ENCODE measurements around the gene DIAPH3.
"Not testable (repeated sequence)": the region's sequence is repeated elsewhere in the genome, so short reads cannot be mapped to it uniquely, and the experiment has no call there.

The DIAPH3 gene, protein sequence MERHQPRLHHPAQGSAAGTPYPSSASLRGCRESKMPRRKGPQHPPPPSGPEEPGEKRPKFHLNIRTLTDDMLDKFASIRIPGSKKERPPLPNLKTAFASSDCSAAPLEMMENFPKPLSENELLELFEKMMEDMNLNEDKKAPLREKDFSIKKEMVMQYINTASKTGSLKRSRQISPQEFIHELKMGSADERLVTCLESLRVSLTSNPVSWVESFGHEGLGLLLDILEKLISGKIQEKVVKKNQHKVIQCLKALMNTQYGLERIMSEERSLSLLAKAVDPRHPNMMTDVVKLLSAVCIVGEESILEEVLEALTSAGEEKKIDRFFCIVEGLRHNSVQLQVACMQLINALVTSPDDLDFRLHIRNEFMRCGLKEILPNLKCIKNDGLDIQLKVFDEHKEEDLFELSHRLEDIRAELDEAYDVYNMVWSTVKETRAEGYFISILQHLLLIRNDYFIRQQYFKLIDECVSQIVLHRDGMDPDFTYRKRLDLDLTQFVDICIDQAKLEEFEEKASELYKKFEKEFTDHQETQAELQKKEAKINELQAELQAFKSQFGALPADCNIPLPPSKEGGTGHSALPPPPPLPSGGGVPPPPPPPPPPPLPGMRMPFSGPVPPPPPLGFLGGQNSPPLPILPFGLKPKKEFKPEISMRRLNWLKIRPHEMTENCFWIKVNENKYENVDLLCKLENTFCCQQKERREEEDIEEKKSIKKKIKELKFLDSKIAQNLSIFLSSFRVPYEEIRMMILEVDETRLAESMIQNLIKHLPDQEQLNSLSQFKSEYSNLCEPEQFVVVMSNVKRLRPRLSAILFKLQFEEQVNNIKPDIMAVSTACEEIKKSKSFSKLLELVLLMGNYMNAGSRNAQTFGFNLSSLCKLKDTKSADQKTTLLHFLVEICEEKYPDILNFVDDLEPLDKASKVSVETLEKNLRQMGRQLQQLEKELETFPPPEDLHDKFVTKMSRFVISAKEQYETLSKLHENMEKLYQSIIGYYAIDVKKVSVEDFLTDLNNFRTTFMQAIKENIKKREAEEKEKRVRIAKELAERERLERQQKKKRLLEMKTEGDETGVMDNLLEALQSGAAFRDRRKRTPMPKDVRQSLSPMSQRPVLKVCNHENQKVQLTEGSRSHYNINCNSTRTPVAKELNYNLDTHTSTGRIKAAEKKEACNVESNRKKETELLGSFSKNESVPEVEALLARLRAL

GRCh38 chr13:60163478-60164233 lies at the start of gene DIAPH3:
Gene DIAPH3 (minus strand): TSS chr13:60163928. CDS start chr13:60163766, 162 bp downstream.
- DNase-seq (ENCODE audit: insufficient read length, low spot score), result peak; percentile 95
- no peak for FAIRE-seq
- TF ChIP-seq, protein P1, sequence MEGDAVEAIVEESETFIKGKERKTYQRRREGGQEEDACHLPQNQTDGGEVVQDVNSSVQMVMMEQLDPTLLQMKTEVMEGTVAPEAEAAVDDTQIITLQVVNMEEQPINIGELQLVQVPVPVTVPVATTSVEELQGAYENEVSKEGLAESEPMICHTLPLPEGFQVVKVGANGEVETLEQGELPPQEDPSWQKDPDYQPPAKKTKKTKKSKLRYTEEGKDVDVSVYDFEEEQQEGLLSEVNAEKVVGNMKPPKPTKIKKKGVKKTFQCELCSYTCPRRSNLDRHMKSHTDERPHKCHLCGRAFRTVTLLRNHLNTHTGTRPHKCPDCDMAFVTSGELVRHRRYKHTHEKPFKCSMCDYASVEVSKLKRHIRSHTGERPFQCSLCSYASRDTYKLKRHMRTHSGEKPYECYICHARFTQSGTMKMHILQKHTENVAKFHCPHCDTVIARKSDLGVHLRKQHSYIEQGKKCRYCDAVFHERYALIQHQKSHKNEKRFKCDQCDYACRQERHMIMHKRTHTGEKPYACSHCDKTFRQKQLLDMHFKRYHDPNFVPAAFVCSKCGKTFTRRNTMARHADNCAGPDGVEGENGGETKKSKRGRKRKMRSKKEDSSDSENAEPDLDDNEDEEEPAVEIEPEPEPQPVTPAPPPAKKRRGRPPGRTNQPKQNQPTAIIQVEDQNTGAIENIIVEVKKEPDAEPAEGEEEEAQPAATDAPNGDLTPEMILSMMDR (IDR thresholded peaks at IDR 0.05; ENCODE audit: insufficient read depth, missing control alignments), result no peak

DNA sequence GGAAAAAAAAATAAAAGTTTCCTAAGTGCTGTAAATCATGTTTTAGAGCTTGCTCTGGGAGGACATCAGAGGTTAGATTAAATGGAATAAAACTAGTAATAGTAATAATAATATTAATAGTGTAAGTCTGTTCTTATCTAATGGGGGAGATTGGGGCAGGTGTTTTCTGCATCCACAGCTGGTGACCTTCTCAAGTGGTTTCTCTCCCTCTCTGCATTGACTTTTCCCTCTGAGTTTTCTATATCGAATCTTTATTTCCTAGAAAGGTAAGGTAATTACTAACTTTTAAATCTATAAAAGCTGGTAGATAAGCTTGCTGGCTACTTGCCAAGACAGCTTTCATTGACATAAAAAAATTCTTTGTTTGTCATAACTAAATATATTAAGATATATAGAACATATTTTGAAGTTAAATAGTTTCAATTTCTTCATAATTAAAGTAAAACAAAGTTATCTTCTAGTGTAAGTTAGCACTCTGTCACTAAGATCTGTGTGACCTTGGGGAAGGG lies 49.6 kb upstream of the DIAPH3 start:
- TF ChIP-seq, protein P1 (IDR thresholded peaks at IDR 0.05; ENCODE audit: insufficient read depth, missing control alignments), result no peak
- FAIRE-seq (no peak), DNase-seq (ENCODE audit: insufficient read length, low spot score) (no peak)

DNA sequence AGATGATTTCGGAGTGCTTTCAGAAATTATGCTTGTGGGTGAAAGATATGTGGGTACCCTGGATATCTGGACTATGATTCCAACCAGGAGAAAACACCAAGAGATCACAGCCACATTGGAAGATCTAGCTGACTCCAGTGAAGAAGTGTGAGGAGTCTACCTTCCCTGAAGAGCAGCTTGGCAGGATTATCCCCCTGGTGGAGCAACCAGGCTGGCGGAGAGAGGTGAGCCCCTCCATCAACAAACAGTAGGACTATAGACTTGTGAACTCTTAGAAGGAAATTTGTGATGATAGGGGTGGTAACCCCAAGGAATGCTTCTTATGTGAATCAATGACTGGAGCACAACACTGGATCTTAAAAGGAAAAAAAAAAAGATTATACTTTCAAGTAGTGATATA lies 47.8 kb upstream of the DIAPH3 start:
- TF ChIP-seq, protein P1 (IDR thresholded peaks at IDR 0.05; ENCODE audit: insufficient read depth, missing control alignments), result no peak
- FAIRE-seq (no peak), DNase-seq (ENCODE audit: insufficient read length, low spot score) (no peak)

- no peak for FAIRE-seq
- TF ChIP-seq, protein P1 (IDR thresholded peaks at IDR 0.05; ENCODE audit: insufficient read depth, missing control alignments), result no peak
- DNase-seq (ENCODE audit: insufficient read length, low spot score), result no peak
These were observed 47.0 kb upstream of the DIAPH3 start for GRCh38 chr13:60210510-60211330.

- not testable (repeated sequence) for DNase-seq (ENCODE audit: insufficient read length, low spot score); FAIRE-seq
These were observed 41.8 kb upstream of the DIAPH3 start for GRCh38 chr13:60205499-60205898.

GRCh38 chr13:60201286-60201685 lies 37.6 kb upstream of the DIAPH3 start:
- DNase-seq (ENCODE audit: insufficient read length, low spot score) (no peak), FAIRE-seq (no peak)
- TF ChIP-seq, protein P1 (IDR thresholded peaks at IDR 0.05; ENCODE audit: insufficient read depth, missing control alignments), result no peak

DNA sequence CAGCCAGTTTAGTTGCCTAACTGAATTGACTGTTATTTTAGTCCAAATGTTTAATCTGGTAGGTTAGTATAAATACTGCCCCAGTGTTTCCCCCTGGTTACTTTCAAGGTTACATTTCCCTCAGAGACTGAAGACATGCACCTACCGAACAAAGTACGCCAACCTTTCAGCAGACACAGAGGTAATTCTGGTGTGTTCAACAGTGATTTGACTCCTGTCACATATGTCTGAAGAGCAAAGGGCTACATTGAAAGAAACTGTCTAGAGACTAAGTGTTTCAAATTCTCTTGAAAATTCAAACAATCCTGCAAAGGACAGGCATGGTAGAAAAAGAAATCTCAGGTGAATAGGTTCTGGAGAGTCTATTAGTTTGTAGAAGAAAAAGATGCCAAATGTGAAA lies 32.2 kb upstream of the DIAPH3 start:
- not testable (repeated sequence) for FAIRE-seq; DNase-seq (ENCODE audit: insufficient read length, low spot score)
